Pancreas (tissue), 10 donors: ENCODE results near the gene GNG13. TPM values are rescaled to one million over a fixed set of nuclear protein-coding genes. Genes with fewer than 3 reads are reported as not detected.
"Not testable (repeated sequence)": the region's sequence is repeated elsewhere in the genome, so short reads cannot be mapped to it uniquely, and the experiment has no call there.

Experiments
- ATAC-seq, 4 donors: fragments of 200-7000 bp; cut with Tn5 transposase; one replicate each; pipeline versions ENCODE4 v1.8.0 to v1.9.1; 2020; ENCODE audit warnings: mild to moderate bottlenecking in 4 of 4, moderate library complexity in 4 of 4
- DNase-seq, 6 donors: peaks; one replicate each; pipeline ENCODE4 v3.0.0-alpha.2; 2020
- FAIRE-seq: peaks from 2 replicates; lab custom pipeline; 2012; peaks lifted over from hg19 to GRCh38; lab: Jason Lieb, UNC
- H3K27ac ChIP-seq, 4 donors: fragments of 200-600 bp; sonication (generic); 1 replicate in 3 of 4; 2 replicates in 1 of 4; pipeline versions ENCODE4 v1.5.0 to v1.8.0; 2020
- H3K27me3 ChIP-seq, 4 donors: fragments of 200-600 bp; one replicate each; pipeline ENCODE4 v1.8.0; 2021
- H3K36me3 ChIP-seq, 3 donors: fragments of 200-600 bp; sonication (generic) in 1 of 3; one replicate each; pipeline versions ENCODE4 v1.5.0 to v1.8.0; 2020 to 2021
- H3K4me1 ChIP-seq, 3 donors: fragments of 200-600 bp; one replicate each; pipeline ENCODE4 v1.8.0; 2021
- H3K4me3 ChIP-seq, 4 donors: fragments of 200-600 bp; sonication (generic) in 2 of 4; one replicate each; pipeline versions ENCODE4 v1.5.0 to v1.8.0; 2020 to 2021
- H3K9me3 ChIP-seq, 4 donors: fragments of 200-600 bp; one replicate each; pipeline ENCODE4 v1.8.0; 2021
- WGBS, 2 donors: extraction: QIAGEN DNeasy Blood & Tissue Kit; methylation state at CpG; one replicate each; pipeline ENCODE4 v1.1.7; 2013; 5-methylcytosine and 5-hydroxymethylcytosine counted together
- intact Hi-C, 3 donors: fragments of 100-400 bp; cut with DNase I; formaldehyde crosslinking; loops; one replicate each; pipeline versions ENCODE4 v1.11.1 to v1.14.2; 2022
- polyA plus RNA-seq, 2 donors: library from polyadenylated mRNA; stranded (reverse); fragments of 200-250 nt; gene quantifications; one replicate each; pipeline ENCODE4 v1.2.3, GENCODE V29; 2013
- total RNA-seq, 6 donors: library from RNA; stranded (reverse); fragmentation: NEBNext Ultra II Directional in 4 of 6; extraction: Animal tissue kit (Norgen Biotek cat#: 25700) in 4 of 6; gene quantifications; one replicate each; pipeline versions ENCODE4 v1.2.1 to v1.2.4, GENCODE V29; 2021 to 2023
- TF ChIP-seq, protein P1 (sequence below), 4 donors: fragments of 200-600 bp; sonication (generic) in 3 of 4; IDR thresholded peaks; one replicate each; pipeline versions ENCODE4 v1.5.0 to v1.8.0; 2021; ENCODE audit warnings: antibody characterized with exemption in 4 of 4
- donor health status: healthy with polysubstance abuse.
- donor health status: DM: no; HTN: no; CAD: no; lungs with moderate emphysema.
- donor health status: DM: no; HTN: no; CAD: no.
- donor health status: control.
- donor health status: control.
- donor health status: Bipolar disorder and iron deficiency.
- donor health status: DM: yes; HTN: yes; CAD: no.
- donor health status: DM: no; HTN: no; CAD: no.
- donor health status: DM: no; HTN: no; CAD: no.
- donor health status: DM: yes; HTN: yes; CAD: no.

Gene GNG13
- total and polyA plus RNA-seq, 8 donors: not detected

DNA sequence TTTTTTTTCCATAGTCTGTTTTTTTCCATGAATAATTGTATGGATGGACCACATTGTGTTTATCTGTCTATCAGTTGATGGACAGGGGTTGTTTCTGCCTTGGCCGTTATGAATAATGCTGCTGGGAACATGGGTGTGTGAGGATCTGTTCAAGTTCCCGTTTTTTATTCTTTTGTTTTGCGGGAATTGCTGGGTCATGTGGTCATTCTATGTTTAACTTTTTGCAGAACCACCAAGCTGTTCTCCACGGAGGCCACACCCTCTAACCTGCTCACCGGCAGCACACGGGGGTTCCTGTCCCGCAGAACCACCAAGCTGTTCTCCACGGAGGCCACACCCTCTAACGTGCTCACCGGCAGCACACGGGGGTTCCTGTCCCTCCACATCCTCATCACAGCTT is 45.9 kb downstream of the GNG13 start:
- FAIRE-seq (no peak), DNase-seq (no peak), ATAC-seq (peak in 2 of 4 donors; percentile 51 to 55)
- no peaks in the 10 kb centered on the region for H3K9me3 ChIP-seq
- TF ChIP-seq, protein P1, sequence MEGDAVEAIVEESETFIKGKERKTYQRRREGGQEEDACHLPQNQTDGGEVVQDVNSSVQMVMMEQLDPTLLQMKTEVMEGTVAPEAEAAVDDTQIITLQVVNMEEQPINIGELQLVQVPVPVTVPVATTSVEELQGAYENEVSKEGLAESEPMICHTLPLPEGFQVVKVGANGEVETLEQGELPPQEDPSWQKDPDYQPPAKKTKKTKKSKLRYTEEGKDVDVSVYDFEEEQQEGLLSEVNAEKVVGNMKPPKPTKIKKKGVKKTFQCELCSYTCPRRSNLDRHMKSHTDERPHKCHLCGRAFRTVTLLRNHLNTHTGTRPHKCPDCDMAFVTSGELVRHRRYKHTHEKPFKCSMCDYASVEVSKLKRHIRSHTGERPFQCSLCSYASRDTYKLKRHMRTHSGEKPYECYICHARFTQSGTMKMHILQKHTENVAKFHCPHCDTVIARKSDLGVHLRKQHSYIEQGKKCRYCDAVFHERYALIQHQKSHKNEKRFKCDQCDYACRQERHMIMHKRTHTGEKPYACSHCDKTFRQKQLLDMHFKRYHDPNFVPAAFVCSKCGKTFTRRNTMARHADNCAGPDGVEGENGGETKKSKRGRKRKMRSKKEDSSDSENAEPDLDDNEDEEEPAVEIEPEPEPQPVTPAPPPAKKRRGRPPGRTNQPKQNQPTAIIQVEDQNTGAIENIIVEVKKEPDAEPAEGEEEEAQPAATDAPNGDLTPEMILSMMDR (IDR thresholded peaks at IDR 0.05): no peak
- intact Hi-C loops: no loop called here
- H3K27me3 ChIP-seq: no peaks in the 10 kb centered on the region
- no peaks in the 10 kb centered on the region for H3K4me1 ChIP-seq
- no peaks in the 10 kb centered on the region for H3K36me3 ChIP-seq
- no peak overlapping the region for H3K27ac ChIP-seq
- no peak overlapping the region for H3K4me3 ChIP-seq
- 40 to 47% methylated on average over 11 of the region's 11 CpGs for WGBS, 2 donors

DNA sequence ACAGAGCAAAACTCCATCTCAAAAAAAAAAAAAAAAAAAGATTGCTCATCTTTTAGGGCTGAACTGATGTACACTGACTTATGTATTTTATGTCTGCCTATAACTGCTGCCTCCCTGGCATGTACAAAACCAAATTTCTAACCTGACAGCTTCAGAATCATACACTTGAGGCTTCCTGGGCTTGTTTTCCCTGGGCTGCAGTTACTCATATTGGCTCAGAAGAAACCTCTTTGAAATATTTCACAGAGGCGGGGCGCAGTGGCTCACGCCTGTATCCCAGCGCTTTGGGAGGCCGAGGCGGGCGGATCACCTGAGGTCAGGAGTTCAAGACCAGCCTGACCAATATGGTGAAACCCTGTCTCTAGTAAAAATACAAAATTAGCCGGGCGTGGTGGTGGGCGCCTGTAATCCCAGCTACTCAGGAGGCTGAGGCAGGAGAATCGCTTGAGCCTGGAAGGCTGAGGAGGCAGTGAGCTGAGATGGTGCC is 46.4 kb downstream of the GNG13 start:
- H3K4me1 ChIP-seq, H3K27me3 ChIP-seq, H3K9me3 ChIP-seq, H3K36me3 ChIP-seq, intact Hi-C loops, FAIRE-seq, H3K27ac ChIP-seq, DNase-seq, H3K4me3 ChIP-seq, ATAC-seq: not testable (repeated sequence)
- WGBS, 2 donors: 69 to 81% methylated on average over 11 of the region's 11 CpGs

DNA sequence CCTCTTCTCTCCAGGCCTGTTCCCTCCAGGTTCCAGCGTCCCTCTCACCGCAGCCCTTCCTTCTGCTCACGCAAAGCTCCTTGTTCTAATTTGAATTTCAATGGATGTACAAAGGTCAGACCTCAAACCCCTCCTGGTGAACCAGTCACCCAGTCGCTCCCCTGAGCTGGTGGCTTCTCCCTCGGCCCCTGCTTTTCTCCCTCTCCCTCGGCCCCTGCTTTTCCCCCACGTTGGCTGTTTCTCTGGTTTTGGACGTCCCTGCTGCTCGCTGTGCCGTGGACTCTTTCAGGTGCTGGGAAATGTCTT is 48.6 kb downstream of the GNG13 start:
- no peak overlapping the region for H3K4me3 ChIP-seq
- 8 to 9% methylated on average over 10 of the region's 10 CpGs for WGBS, 2 donors
- no peaks in the 10 kb centered on the region for H3K27me3 ChIP-seq
- no peaks in the 10 kb centered on the region for H3K4me1 ChIP-seq
- DNase-seq (no peak), FAIRE-seq (no peak), ATAC-seq (no peak)
- no peak overlapping the region for H3K27ac ChIP-seq
- TF ChIP-seq, protein P1 (IDR thresholded peaks at IDR 0.05): no peak
- intact Hi-C loops: no loop called here
- no peaks in the 10 kb centered on the region for H3K36me3 ChIP-seq
- no peaks in the 10 kb centered on the region for H3K9me3 ChIP-seq

DNA sequence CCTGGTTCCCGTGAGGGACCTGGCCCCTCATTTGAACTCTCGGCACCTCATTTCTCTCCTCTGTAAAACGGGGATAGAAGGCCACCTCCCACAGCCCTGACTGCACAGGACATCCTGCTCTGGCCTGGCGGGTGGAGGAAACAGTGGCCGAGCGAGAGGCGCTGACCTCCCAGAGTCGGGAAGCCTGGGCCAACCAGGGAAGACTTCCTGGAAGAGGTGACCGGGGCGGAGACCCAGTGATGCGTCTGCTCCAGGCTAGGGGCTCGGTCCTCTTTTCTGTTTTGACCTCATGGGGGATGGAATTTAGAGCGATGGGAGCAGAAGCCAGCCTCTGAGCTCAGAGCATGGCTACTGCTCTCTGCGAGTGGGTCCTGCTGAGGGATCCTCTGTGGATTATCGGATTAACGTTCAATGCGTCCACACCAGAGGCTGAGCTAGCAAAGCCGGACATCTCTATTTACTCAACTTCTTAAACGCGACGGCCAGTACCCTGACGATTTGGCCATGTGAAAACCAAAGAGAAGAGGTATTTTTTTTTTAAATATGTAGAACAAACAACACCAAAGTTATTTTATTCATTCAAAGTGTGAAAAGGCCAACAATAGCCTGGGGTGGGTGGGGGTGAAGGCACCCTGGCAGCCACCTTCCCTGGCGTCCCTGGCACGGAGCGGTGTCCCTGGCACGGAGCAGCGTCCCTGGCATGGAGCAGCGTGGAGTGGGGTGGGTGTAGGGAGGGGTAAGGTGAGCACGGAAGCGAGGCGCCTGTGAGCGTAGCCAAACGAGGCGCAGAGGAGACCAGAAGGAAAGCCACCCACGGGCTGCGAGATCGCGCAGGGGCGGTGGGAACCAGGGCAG is 49.2 kb downstream of the GNG13 start:
- FAIRE-seq (no peak), ATAC-seq (peak in 3 of 4 donors; percentile 24 to 72 (median 60))

DNA sequence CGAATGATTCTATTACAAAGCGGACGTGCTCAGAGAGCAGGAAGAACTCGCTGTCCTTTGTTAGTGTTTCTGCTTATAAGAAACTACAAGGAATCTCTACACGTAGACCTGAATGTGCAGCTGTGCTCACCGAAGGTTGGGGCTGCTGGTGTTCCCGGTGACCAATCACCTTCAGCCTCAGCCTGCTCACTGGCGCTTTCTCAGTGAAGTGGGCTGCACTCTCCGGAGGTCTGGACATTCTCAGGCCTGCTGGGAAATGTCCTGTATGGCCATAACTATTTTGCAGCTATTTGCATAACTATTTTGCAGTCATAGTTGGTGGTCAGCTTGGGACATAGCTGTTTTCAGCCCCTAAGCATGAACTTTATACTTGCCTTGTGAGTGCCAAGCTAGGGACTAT is 50.0 kb downstream of the GNG13 start:
- DNase-seq (no peak), FAIRE-seq (no peak), ATAC-seq (no peak)
- H3K9me3 ChIP-seq: no peaks in the 10 kb centered on the region
- no peaks in the 10 kb centered on the region for H3K4me1 ChIP-seq
- TF ChIP-seq, protein P1 (IDR thresholded peaks at IDR 0.05): no peak
- WGBS, 2 donors: 48 to 53% methylated on average over 9 of the region's 9 CpGs
- intact Hi-C loops: no loop called here
- no peaks in the 10 kb centered on the region for H3K36me3 ChIP-seq
- H3K27me3 ChIP-seq: no peaks in the 10 kb centered on the region
- H3K27ac ChIP-seq: no peak overlapping the region
- no peak overlapping the region for H3K4me3 ChIP-seq

More for the DNA sequence above, 49.2 kb downstream of the GNG13 start:
- peak in 2 of 6 donors; percentile 60 to 62 for DNase-seq
- TF ChIP-seq, protein P1 (IDR thresholded peaks at IDR 0.05): no peak
- Histone ChIP-seq H3K27ac (no peak overlapping the region), H3K9me3 (no peaks in the 10 kb centered on the region), H3K36me3 (no peaks in the 10 kb centered on the region), H3K4me3 (no peak overlapping the region), H3K27me3 (no peaks in the 10 kb centered on the region), H3K4me1 (no peaks in the 10 kb centered on the region)
- intact Hi-C loops: no loop called here
- 24 to 27% methylated on average over 39 of the region's 39 CpGs for WGBS, 2 donors
